Karpas-422 (cell line): ENCODE results near the gene CAMK2A. TPM values are rescaled to one million over a fixed set of nuclear protein-coding genes. Genes with fewer than 3 reads are reported as not detected.

Experiments
- DNase-seq: peaks from one replicate; pipeline ENCODE4 v3.0.0-alpha.2; 2015
- H2AFZ ChIP-seq: fragments of 200-600 bp; sonication (generic); 2 replicates; pipeline ENCODE4 v1.6.1; 2014; ENCODE audit warnings: antibody characterized with exemption, low read length, mixed read lengths
- H3K27ac ChIP-seq: fragments of 200-600 bp; sonication (generic); 2 replicates; pipeline ENCODE4 v1.5.1; 2014; ENCODE audit warnings: mild to moderate bottlenecking, low read length, moderate library complexity
- H3K27me3 ChIP-seq: fragments of 200-600 bp; sonication (generic); 2 replicates; pipeline ENCODE4 v1.6.1; 2014; ENCODE audit warnings: low read length, mixed read lengths
- H3K36me3 ChIP-seq: fragments of 200-600 bp; sonication (generic); 2 replicates; pipeline ENCODE4 v1.6.1; 2014; ENCODE audit warnings: low read length, mixed read lengths; ENCODE audit not compliant: insufficient read depth
- H3K4me1 ChIP-seq: fragments of 200-600 bp; sonication (generic); 2 replicates; pipeline ENCODE4 v1.6.1; 2014; ENCODE audit warnings: mild to moderate bottlenecking, low read length, mixed read lengths
- H3K4me2 ChIP-seq: fragments of 200-600 bp; sonication (generic); 2 replicates; pipeline ENCODE4 v1.6.1; 2014; ENCODE audit warnings: low read length, low read depth, mild to moderate bottlenecking; ENCODE audit not compliant: poor library complexity, severe bottlenecking
- H3K4me3 ChIP-seq: fragments of 200-600 bp; sonication (generic); 2 replicates; pipeline ENCODE4 v1.5.1; 2014; ENCODE audit warnings: mild to moderate bottlenecking, antibody characterized with exemption, low read length, mixed read lengths
- H3K79me2 ChIP-seq: fragments of 200-600 bp; sonication (generic); 2 replicates; pipeline ENCODE4 v1.6.1; 2014; ENCODE audit warnings: mild to moderate bottlenecking, low read length, mixed read lengths
- H3K9ac ChIP-seq: fragments of 200-600 bp; sonication (generic); 2 replicates; pipeline ENCODE4 v1.6.0; 2014; ENCODE audit warnings: low read length
- H3K9me2 ChIP-seq: fragments of 200-600 bp; sonication (generic), shearing (Covaris generic); replicated peaks from 2 replicates; pipeline ENCODE4 v1.6.0; 2014; ENCODE audit warnings: mild to moderate bottlenecking, low read length, moderate library complexity; ENCODE audit not compliant: insufficient read depth
- H3K9me3 ChIP-seq: fragments of 300-700, 200-600 bp; sonication (generic); 2 replicates; pipeline ENCODE4 v1.6.1; 2014; ENCODE audit warnings: low read length, mixed read lengths
- H4K20me1 ChIP-seq: fragments of 200-600 bp; sonication (generic); 2 replicates; pipeline ENCODE4 v1.6.1; 2014; ENCODE audit warnings: mild to moderate bottlenecking, antibody characterized with exemption, low read length, low read depth; ENCODE audit not compliant: insufficient read depth
- total RNA-seq: library from RNA; depleted of rRNA; stranded (reverse); fragments of >200 nt; shearing (Covaris generic); gene quantifications from 2 replicates; pipeline ENCODE4 v1.2.3, GENCODE V29; 2014; ENCODE audit warnings: low replicate concordance

Gene CAMK2A
- total RNA-seq, 1 experiment from 2014 or later: not detected

DNA sequence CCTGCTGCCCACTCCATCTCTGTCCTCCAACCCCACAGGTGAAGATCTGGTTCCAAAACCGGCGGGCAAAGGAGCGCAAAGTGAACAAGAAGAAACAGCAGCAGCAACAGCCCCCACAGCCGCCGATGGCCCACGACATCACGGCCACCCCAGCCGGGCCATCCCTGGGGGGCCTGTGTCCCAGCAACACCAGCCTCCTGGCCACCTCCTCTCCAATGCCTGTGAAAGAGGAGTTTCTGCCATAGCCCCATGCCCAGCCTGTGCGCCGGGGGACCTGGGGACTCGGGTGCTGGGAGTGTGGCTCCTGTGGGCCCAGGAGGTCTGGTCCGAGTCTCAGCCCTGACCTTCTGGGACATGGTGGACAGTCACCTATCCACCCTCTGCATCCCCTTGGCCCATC, 106.1 kb downstream of the CAMK2A start:
- H3K27ac ChIP-seq: no peak overlapping the region
- DNase-seq: no peak
- no peak overlapping the region for H3K4me3 ChIP-seq
- no peak overlapping the region for H3K9ac ChIP-seq
- no peaks in the 10 kb centered on the region for H3K36me3 ChIP-seq
- no peaks in the 10 kb centered on the region for H4K20me1 ChIP-seq
- H3K9me2 ChIP-seq: no peaks in the 10 kb centered on the region
- H3K79me2 ChIP-seq: no peaks in the 10 kb centered on the region
- no peaks in the 10 kb centered on the region for H3K9me3 ChIP-seq
- no peaks in the 10 kb centered on the region for H3K27me3 ChIP-seq
- H2AFZ ChIP-seq: no peak overlapping the region
- H3K4me1 ChIP-seq: no peaks in the 10 kb centered on the region
- no peak overlapping the region for H3K4me2 ChIP-seq

DNA sequence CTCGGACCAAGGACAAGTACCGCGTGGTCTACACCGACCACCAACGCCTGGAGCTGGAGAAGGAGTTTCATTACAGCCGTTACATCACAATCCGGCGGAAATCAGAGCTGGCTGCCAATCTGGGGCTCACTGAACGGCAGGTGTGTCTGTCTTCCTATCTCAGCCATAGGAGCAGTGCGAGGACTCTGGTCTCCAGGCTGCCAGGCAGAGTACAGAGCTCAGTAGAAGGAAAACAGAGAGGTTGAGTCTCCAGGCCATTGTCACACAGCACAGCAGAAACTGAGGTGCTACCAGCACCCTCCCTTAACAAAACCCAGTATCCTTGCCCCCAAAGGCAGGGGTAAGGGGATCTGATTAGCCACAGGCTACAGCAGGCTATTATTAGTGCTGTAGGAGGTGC, 106.8 kb downstream of the CAMK2A start:
- Histone ChIP-seq H3K9me3 (no peaks in the 10 kb centered on the region), H4K20me1 (no peaks in the 10 kb centered on the region), H3K79me2 (no peaks in the 10 kb centered on the region), H3K4me2 (no peak overlapping the region), H3K36me3 (no peaks in the 10 kb centered on the region), H3K9ac (no peak overlapping the region), H3K4me1 (no peaks in the 10 kb centered on the region), H3K27ac (no peak overlapping the region), H3K4me3 (no peak overlapping the region), H3K9me2 (no peaks in the 10 kb centered on the region), H3K27me3 (no peaks in the 10 kb centered on the region), H2AFZ (no peak overlapping the region)
- no peak for DNase-seq

DNA sequence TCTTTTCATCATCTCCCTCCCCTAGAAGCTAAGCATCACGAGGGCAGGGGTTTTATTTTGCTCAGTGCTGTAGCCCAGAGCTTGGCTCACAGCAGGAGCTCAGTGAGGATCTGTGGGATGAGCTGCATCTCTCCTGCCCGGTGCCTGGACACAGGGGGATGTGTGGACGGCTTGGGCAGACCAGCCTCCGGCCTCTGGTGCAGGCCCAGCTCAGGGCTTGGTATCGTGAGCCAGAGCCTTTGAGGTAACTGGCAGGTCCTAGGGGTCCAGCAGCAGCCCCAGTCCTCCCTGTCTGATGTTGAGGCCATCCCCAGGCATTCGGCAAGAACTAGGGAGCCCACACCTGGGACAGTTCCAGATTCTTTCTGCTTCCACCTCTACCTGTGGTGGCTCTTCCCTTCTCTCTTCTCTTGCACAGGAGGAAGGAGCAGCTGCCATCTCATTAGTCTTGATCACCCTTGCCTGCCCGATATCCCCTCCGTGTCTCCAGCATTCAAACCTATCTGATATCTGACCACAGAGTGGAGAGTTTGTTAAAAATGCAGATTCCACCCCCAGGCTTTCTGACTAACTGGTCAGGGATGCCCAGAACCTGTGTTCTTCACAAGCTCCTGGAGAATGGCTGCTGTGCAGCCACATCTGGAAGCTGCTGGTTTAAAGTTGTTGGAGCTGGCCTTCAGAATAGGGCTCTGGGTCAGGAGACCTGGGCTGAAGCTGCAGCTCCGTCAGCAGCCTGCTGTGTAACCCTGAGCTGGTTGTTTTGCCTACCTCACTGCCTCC, 107.6 kb downstream of the CAMK2A start:
- Histone ChIP-seq H3K9me2 (no peaks in the 10 kb centered on the region), H3K79me2 (no peaks in the 10 kb centered on the region), H4K20me1 (no peaks in the 10 kb centered on the region), H3K9me3 (no peaks in the 10 kb centered on the region), H3K4me2 (no peak overlapping the region), H3K4me3 (no peak overlapping the region), H3K9ac (no peak overlapping the region), H3K36me3 (no peaks in the 10 kb centered on the region), H3K27me3 (no peaks in the 10 kb centered on the region), H3K4me1 (no peaks in the 10 kb centered on the region), H2AFZ (no peak overlapping the region), H3K27ac (no peak overlapping the region)
- no peak for DNase-seq

DNA sequence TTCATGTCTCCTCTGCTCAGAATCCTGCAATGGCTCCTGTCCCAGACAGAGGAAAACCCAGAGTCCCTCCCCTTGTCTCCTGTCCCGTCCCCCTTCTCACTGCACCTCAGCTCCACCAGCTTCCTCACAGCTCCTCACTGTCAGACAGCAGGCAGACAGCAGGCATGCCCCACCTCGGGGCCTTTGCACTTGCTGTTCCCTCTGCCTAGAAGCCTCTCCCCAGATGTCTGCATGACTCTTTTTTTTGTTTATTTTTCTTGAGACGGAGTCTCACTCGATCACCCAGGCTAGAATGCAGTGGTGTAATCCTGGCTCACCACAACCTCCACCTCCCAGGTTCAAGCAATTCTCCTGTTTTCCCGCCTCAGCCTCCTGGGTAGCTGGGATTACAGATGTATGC, 108.5 kb downstream of the CAMK2A start:
- Histone ChIP-seq H3K4me1 (no peaks in the 10 kb centered on the region), H3K9me3 (no peaks in the 10 kb centered on the region), H3K27me3 (no peaks in the 10 kb centered on the region), H2AFZ (no peak overlapping the region), H3K79me2 (no peaks in the 10 kb centered on the region), H4K20me1 (no peaks in the 10 kb centered on the region), H3K9ac (no peak overlapping the region), H3K4me2 (no peak overlapping the region), H3K36me3 (no peaks in the 10 kb centered on the region), H3K27ac (no peak overlapping the region), H3K9me2 (no peaks in the 10 kb centered on the region), H3K4me3 (no peak overlapping the region)
- DNase-seq: no peak

DNA sequence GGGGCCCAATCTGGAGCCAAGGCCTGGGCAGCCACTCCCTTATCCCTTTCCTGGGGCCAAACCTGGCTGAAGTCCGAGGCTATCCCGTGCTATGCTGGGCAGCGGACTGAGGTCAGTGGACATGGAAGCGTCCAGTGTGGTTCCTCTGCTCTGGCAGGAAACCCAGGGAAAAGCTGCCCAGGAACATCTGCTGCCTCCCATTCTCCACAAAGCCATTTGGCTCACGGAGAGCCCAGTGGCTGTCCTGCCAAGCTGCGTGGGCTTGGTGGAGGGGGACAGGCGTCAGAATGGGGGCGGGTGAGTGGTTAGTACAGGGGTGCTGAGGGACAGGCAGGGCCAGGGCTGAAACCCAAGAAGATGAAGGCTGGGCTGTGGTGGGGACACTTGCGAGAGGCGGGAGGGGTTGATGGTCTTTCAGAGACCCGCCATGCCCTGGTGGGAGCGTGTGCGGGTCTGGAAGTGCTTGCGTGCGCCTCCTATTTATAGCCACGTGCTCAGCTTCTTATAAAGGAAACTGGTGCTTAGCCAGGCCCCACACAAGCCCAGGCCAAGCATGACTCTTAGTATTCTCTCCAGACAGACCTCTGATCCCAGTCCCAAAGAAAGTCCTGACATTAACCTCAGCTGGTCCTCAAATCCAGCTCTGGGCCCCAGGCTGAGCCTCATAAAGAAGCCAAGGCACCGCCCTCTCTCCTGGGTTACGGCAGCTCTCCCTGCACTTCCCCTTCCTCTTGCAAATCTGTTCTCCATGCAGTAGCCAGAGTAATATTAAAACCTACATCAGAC, 109.1 kb downstream of the CAMK2A start:
- Histone ChIP-seq H3K36me3 (no peaks in the 10 kb centered on the region), H2AFZ (no peak overlapping the region), H4K20me1 (0 out of 2 replicates have a peak, but pooled peaks cover 4% of the 10 kb centered on the region), H3K9me2 (no peaks in the 10 kb centered on the region), H3K4me3 (no peak overlapping the region), H3K4me2 (no peak overlapping the region), H3K9ac (no peak overlapping the region), H3K4me1 (no peaks in the 10 kb centered on the region), H3K27ac (no peak overlapping the region), H3K79me2 (no peaks in the 10 kb centered on the region), H3K27me3 (no peaks in the 10 kb centered on the region), H3K9me3 (no peaks in the 10 kb centered on the region)
- DNase-seq: no peak

DNA sequence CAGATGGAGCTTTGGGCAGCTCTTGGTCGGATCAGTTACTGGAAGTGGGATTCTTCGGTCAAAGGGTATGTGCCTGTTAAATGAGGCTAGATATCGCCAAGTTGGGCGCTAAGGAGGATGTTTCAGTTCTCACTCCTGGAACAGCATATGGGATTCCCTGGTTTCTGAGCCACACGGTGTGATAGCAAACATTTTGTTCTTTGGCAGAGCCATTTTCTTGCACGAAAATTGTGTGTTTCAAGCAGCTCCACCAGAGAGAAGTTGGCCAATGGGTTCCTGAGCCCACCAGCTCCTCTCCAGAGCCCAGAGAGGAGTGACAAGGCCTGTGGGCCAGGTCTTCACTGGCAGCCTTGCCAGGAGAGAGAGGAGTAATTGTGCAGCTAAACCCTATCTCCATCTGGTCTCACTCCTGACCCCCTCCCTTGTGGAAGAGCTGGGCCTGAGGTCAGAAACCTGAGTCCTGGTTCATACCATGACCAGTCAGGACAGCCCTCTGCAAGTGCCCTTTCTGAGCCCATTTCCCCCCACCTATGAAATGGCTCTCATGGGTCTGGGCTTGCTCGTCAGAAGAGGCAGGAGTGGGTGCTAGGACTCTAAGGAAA, 110.5 kb downstream of the CAMK2A start:
- Histone ChIP-seq H3K79me2 (no peaks in the 10 kb centered on the region), H3K4me2 (no peak overlapping the region), H3K27me3 (no peaks in the 10 kb centered on the region), H3K4me1 (no peaks in the 10 kb centered on the region), H3K9me2 (no peaks in the 10 kb centered on the region), H4K20me1 (0 out of 2 replicates have a peak, but pooled peaks cover 4% of the 10 kb centered on the region), H3K36me3 (no peaks in the 10 kb centered on the region), H3K9me3 (no peaks in the 10 kb centered on the region), H3K9ac (no peak overlapping the region), H2AFZ (no peak overlapping the region), H3K27ac (no peak overlapping the region), H3K4me3 (no peak overlapping the region)
- no peak for DNase-seq

DNA sequence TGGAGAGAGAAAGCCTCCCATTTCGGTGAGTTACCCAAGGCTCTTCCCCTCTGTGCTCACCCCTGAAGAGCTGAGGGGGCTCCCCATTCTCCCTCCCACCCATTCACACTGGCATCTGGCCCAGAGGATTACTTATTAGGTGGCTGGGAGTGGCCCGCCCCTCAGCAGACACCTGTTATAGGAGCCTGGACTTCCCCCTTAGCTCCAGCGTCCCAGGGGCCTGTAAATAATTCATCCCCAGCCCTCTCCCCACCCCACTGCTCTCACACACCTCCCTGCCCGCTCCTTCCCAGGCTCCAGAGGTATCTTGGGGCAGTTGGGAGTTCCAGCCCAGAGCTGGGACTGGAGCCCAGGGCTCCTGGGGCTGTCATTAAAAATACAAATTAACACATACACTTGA, 111.3 kb downstream of the CAMK2A start:
- Histone ChIP-seq H3K27ac (no peak overlapping the region), H3K4me1 (no peaks in the 10 kb centered on the region), H3K9ac (no peak overlapping the region), H3K36me3 (no peaks in the 10 kb centered on the region), H4K20me1 (0 out of 2 replicates have a peak, but pooled peaks cover 4% of the 10 kb centered on the region), H3K79me2 (no peaks in the 10 kb centered on the region), H3K9me3 (no peaks in the 10 kb centered on the region), H3K4me3 (no peak overlapping the region), H3K4me2 (no peak overlapping the region), H2AFZ (no peak overlapping the region), H3K27me3 (no peaks in the 10 kb centered on the region), H3K9me2 (no peaks in the 10 kb centered on the region)
- no peak for DNase-seq

DNA sequence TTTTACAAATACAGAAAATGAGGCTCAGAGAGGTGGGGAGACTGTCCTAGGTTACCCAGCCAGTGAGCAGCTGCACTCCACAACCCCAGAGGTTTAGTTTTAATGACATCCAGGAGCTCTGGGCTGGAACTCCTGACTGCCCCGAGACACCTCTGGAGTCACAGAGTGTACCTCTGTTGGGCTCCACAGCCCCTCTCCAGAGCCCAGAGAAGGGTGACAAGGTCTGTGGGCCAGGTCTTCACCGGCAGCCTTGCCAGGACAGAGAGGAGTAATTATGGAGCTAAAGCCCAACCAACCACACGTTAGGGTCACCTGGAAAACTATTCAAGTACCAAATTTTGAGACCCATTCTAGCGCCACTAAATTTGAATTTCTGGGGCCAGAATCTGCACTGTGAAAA, 111.9 kb downstream of the CAMK2A start:
- no peaks in the 10 kb centered on the region for H3K4me1 ChIP-seq
- H3K79me2 ChIP-seq: no peaks in the 10 kb centered on the region
- no peaks in the 10 kb centered on the region for H3K27me3 ChIP-seq
- DNase-seq: no peak
- H3K4me3 ChIP-seq: no peak overlapping the region
- H3K36me3 ChIP-seq: no peaks in the 10 kb centered on the region
- H3K9me2 ChIP-seq: no peaks in the 10 kb centered on the region
- 0 out of 2 replicates have a peak, but pooled peaks cover 4% of the 10 kb centered on the region for H4K20me1 ChIP-seq
- H3K9ac ChIP-seq: no peak overlapping the region
- no peaks in the 10 kb centered on the region for H3K9me3 ChIP-seq
- H2AFZ ChIP-seq: no peak overlapping the region
- no peak overlapping the region for H3K4me2 ChIP-seq
- H3K27ac ChIP-seq: no peak overlapping the region
